ENCODE results near the gene BLOC1S3.

The BLOC1S3 gene

GRCh38 chr19:45136507-45137178, 41.9 kb upstream of the BLOC1S3 start:
- Histone ChIP-seq H3K27ac (ENCODE audit: low read length) (no peak overlapping the region), H3K4me2 (ENCODE audit: insufficient read depth, low read length) (no peak overlapping the region), H3K9ac (ENCODE audit: low read depth, low read length) (no peak overlapping the region), H3K79me2 (ENCODE audit: insufficient read depth, low read length) (peaks cover 63% of the 10 kb centered on the region), H3K9me3 (ENCODE audit: insufficient read depth, low read length, severe bottlenecking) (no peaks in the 10 kb centered on the region), H3K36me3 (ENCODE audit: insufficient read depth, low read length) (peaks cover 19% of the 10 kb centered on the region), H2AFZ (ENCODE audit: low read depth, low read length) (no peak overlapping the region), H4K20me1 (ENCODE audit: insufficient read depth, low read length) (peaks cover 67% of the 10 kb centered on the region), H3K27me3 (ENCODE audit: insufficient read depth, low read length, poor library complexity) (no peaks in the 10 kb centered on the region), H3K4me3 (ENCODE audit: low read depth in 1 of 2, low read length in 2 of 2) (no peak overlapping the region), H3K4me1 (ENCODE audit: insufficient read depth, low read length) (no peaks in the 10 kb centered on the region)
- TF ChIP-seq EZH2 (IDR thresholded peaks at IDR 0.05; ENCODE audit: borderline replicate concordance, low read depth, low read length, severe bottlenecking): no peak
- TF ChIP-seq CTCF (IDR thresholded peaks at IDR 0.05; ENCODE audit: borderline replicate concordance, extremely low read depth, low read length, poor library complexity, severe bottlenecking): no peak
- DNase-seq: no peak
- ATAC-seq (ENCODE audit: insufficient read depth, low read depth): no peak

GRCh38 chr19:45137179-45137761, 41.3 kb upstream of the BLOC1S3 start:
- ATAC-seq (ENCODE audit: insufficient read depth, low read depth) (no peak), DNase-seq (no peak)
- no peak overlapping the region for H3K4me2 ChIP-seq (ENCODE audit: insufficient read depth, low read length)
- H3K79me2 ChIP-seq (ENCODE audit: insufficient read depth, low read length): peaks cover 57% of the 10 kb centered on the region
- H3K4me3 ChIP-seq (ENCODE audit: low read depth in 1 of 2, low read length in 2 of 2): no peak overlapping the region
- no peak overlapping the region for H3K27ac ChIP-seq (ENCODE audit: low read length)
- TF ChIP-seq EZH2 (IDR thresholded peaks at IDR 0.05; ENCODE audit: borderline replicate concordance, low read depth, low read length, severe bottlenecking): no peak
- TF ChIP-seq CTCF (IDR thresholded peaks at IDR 0.05; ENCODE audit: borderline replicate concordance, extremely low read depth, low read length, poor library complexity, severe bottlenecking): no peak
- H3K9me3 ChIP-seq (ENCODE audit: insufficient read depth, low read length, severe bottlenecking): no peaks in the 10 kb centered on the region
- H4K20me1 ChIP-seq (ENCODE audit: insufficient read depth, low read length): peaks cover 68% of the 10 kb centered on the region
- H3K9ac ChIP-seq (ENCODE audit: low read depth, low read length): no peak overlapping the region
- no peak overlapping the region for H2AFZ ChIP-seq (ENCODE audit: low read depth, low read length)
- H3K27me3 ChIP-seq (ENCODE audit: insufficient read depth, low read length, poor library complexity): no peaks in the 10 kb centered on the region
- H3K36me3 ChIP-seq (ENCODE audit: insufficient read depth, low read length): peaks cover 23% of the 10 kb centered on the region
- no peaks in the 10 kb centered on the region for H3K4me1 ChIP-seq (ENCODE audit: insufficient read depth, low read length)

- Histone ChIP-seq H3K4me2 (ENCODE audit: insufficient read depth, low read length) (no peak overlapping the region), H3K9ac (ENCODE audit: low read depth, low read length) (no peak overlapping the region), H3K36me3 (ENCODE audit: insufficient read depth, low read length) (peaks cover 33% of the 10 kb centered on the region), H3K4me3 (ENCODE audit: low read depth in 1 of 2, low read length in 2 of 2) (no peak overlapping the region), H3K79me2 (ENCODE audit: insufficient read depth, low read length) (peaks cover 49% of the 10 kb centered on the region), H2AFZ (ENCODE audit: low read depth, low read length) (no peak overlapping the region), H4K20me1 (ENCODE audit: insufficient read depth, low read length) (peaks cover 74% of the 10 kb centered on the region), H3K27ac (ENCODE audit: low read length) (no peak overlapping the region), H3K9me3 (ENCODE audit: insufficient read depth, low read length, severe bottlenecking) (no peaks in the 10 kb centered on the region), H3K27me3 (ENCODE audit: insufficient read depth, low read length, poor library complexity) (no peaks in the 10 kb centered on the region), H3K4me1 (ENCODE audit: insufficient read depth, low read length) (no peaks in the 10 kb centered on the region)
- TF ChIP-seq EZH2 (IDR thresholded peaks at IDR 0.05; ENCODE audit: borderline replicate concordance, low read depth, low read length, severe bottlenecking) (no peak), CTCF (IDR thresholded peaks at IDR 0.05; ENCODE audit: borderline replicate concordance, extremely low read depth, low read length, poor library complexity, severe bottlenecking) (no peak)
- ATAC-seq (ENCODE audit: insufficient read depth, low read depth) (no peak), DNase-seq (no peak)
Measured at GRCh38 chr19:45138303-45138751, 40.3 kb upstream of the BLOC1S3 start.

All from DND-41 (cell line).